ENCODE measurements around the gene LGALS16. TPM values are rescaled to one million over a fixed set of nuclear protein-coding genes. Genes with fewer than 3 reads are reported as not detected.

LGALS16 gene
- total RNA-seq, 1 experiment from 2014 or later: not detected

- Histone ChIP-seq H3K79me1 (ENCODE audit: insufficient read depth, low read depth, low read length, poor library complexity, severe bottlenecking) (no peaks in the 10 kb centered on the region), H3K56ac (ENCODE audit: insufficient read length, low read depth, low read length) (no peak overlapping the region)
Observed at GRCh38 chr19:39670998-39671397, 15.3 kb downstream of the LGALS16 start.

More at GRCh38 chr19:39670998-39671397, 15.3 kb downstream of the LGALS16 start:
- H4K5ac ChIP-seq (ENCODE audit: insufficient read length, low read depth, low read length): no peak overlapping the region
- H4K20me1 ChIP-seq (ENCODE audit: control insufficient read depth, insufficient read depth, insufficient read length): no peaks in the 10 kb centered on the region
- H3K9ac ChIP-seq (ENCODE audit: extremely low read depth, insufficient read length, low read length): no peak overlapping the region
- TF ChIP-seq CTCF (conservative IDR thresholded peaks at IDR 0.05): no peak
- no peak overlapping the region for H3K14ac ChIP-seq (ENCODE audit: insufficient read depth, low read length)
- H2AK5ac ChIP-seq (ENCODE audit: insufficient read length, low read length): no peak overlapping the region
- no peak overlapping the region for H3K27ac Mint-ChIP-seq
- H3K4ac ChIP-seq (ENCODE audit: low read depth, low read length): no peak overlapping the region
- H3K36me3 Mint-ChIP-seq (ENCODE audit: insufficient read depth in 1 of 3, low read depth in 3 of 3): peaks cover 0 to 7% (median 0%) of the 10 kb centered on the region in 3 experiments; a peak in 1 of 7 replicates
- H3K27ac ChIP-seq (ENCODE audit: insufficient read length, low read depth, low read length): no peak overlapping the region
- peaks cover 5% of the 10 kb centered on the region; the same call in 1 of the 2 replicates for H3K4me1 ChIP-seq (ENCODE audit: insufficient read depth, low read length)
- no peak overlapping the region for H3K4me3 Mint-ChIP-seq
- H3K23ac ChIP-seq (ENCODE audit: insufficient read length, low read depth, low read length): no peak overlapping the region
- H3K4me2 ChIP-seq (ENCODE audit: insufficient read depth, insufficient read length, low read length): no peak overlapping the region
- no peak overlapping the region for H4K8ac ChIP-seq (replicated peaks; ENCODE audit: insufficient read length, low read depth, low read length)
- H2BK20ac ChIP-seq (ENCODE audit: low read depth, low read length, poor library complexity, severe bottlenecking): no peak overlapping the region
- peaks cover 9% of the 10 kb centered on the region for H3K27me3 Mint-ChIP-seq (ENCODE audit: low read depth)
- no peak overlapping the region for H2BK15ac ChIP-seq (ENCODE audit: low read depth, low read length)
- H2AFZ ChIP-seq (ENCODE audit: low read length): no peak overlapping the region
- DNase-seq: peak; percentile 50
- no peak overlapping the region for H4K91ac ChIP-seq (ENCODE audit: insufficient read length, low read depth, low read length)
- no peak overlapping the region for H3T11ph ChIP-seq (ENCODE audit: low read length)
- no peak overlapping the region for H3K18ac ChIP-seq (ENCODE audit: insufficient read length, low read depth, low read length)
- no peaks in the 10 kb centered on the region for H3K23me2 ChIP-seq (ENCODE audit: insufficient read length, low read depth, low read length, poor library complexity, severe bottlenecking)
- H3K27me3 ChIP-seq (ENCODE audit: insufficient read depth, low read length): no peaks in the 10 kb centered on the region
- H2BK5ac ChIP-seq (ENCODE audit: insufficient read length, low read length): no peak overlapping the region
- peaks cover 15 to 19% of the 10 kb centered on the region in 2 experiments for H3K4me1 Mint-ChIP-seq
- H2BK12ac ChIP-seq (ENCODE audit: insufficient read length, low read depth, low read length): no peak overlapping the region
- no peaks in the 10 kb centered on the region for H3K79me2 ChIP-seq (ENCODE audit: insufficient read depth, low read length)
- WGBS (ENCODE audit: extremely low coverage, insufficient read length, low lambda C conversion rate): no CpG with 5 or more reads among the region's 4 CpGs
- H2BK120ac ChIP-seq (ENCODE audit: low read depth, low read length, poor library complexity, severe bottlenecking): no peak overlapping the region
- no peaks in the 10 kb centered on the region for H3K9me3 ChIP-seq (ENCODE audit: control insufficient read depth, low read depth, low read length)
- peaks cover 10 to 13% of the 10 kb centered on the region in 2 experiments for H3K9me3 Mint-ChIP-seq

Measured in H9 (cell line).